Mucosa of stomach (tissue), 1 donor: ENCODE results near the gene P3R3URF.
A peak's percentile ranks its signal among the peaks of the same experiment; 100 is the strongest.

Experiments used
- H3K27me3 ChIP-seq: one replicate; pipeline ENCODE4 v1.7.0; 2013; ENCODE audit warnings: mild to moderate bottlenecking, low read length; ENCODE audit not compliant: control insufficient read depth, insufficient read depth
- H3K36me3 ChIP-seq: one replicate; pipeline ENCODE4 v1.7.0; 2013; ENCODE audit warnings: low read length; ENCODE audit not compliant: control insufficient read depth, insufficient read depth
- H3K4me1 ChIP-seq: one replicate; pipeline ENCODE4 v1.7.0; 2013; ENCODE audit warnings: mild to moderate bottlenecking, low read length; ENCODE audit not compliant: control insufficient read depth, insufficient read depth
- H3K4me3 ChIP-seq: one replicate; pipeline ENCODE4 v1.7.0; 2013; ENCODE audit warnings: low read length
- H3K9ac ChIP-seq: one replicate; pipeline ENCODE4 v1.7.0; 2013; ENCODE audit warnings: mild to moderate bottlenecking, low read length, moderate library complexity
- H3K9me3 ChIP-seq: one replicate; pipeline ENCODE4 v1.7.0; 2013; ENCODE audit warnings: mild to moderate bottlenecking, low read length, moderate library complexity; ENCODE audit not compliant: control insufficient read depth
- donor health status: Pancreatic carcinoma.

Gene P3R3URF

GRCh38 chr1:46133181-46133658 is 43.1 kb downstream of the P3R3URF start:
- H3K4me1 ChIP-seq = peaks cover 4% of the 10 kb centered on the region
- no peaks in the 10 kb centered on the region for H3K9me3 ChIP-seq
- H3K36me3 ChIP-seq = no peaks in the 10 kb centered on the region
- H3K4me3 ChIP-seq = peak overlapping the region; percentile 82
- H3K27me3 ChIP-seq = peaks cover 8% of the 10 kb centered on the region
- peak overlapping the region; percentile 74 for H3K9ac ChIP-seq

- Histone ChIP-seq H3K27me3 (peaks cover 8% of the 10 kb centered on the region), H3K4me1 (peaks cover 4% of the 10 kb centered on the region), H3K4me3 (peak within 1 kb of the TSS; percentile 82)
These were observed 43.6 kb downstream of the P3R3URF start, which contains the start of gene PIK3R3 for GRCh38 chr1:46132529-46133180. PIK3R3 (minus strand) TSS chr1:46132629; CDS start chr1:46131952, 677 bp downstream.

GRCh38 chr1:46131712-46132528 is 44.4 kb downstream of the P3R3URF start:
- Histone ChIP-seq H3K4me3 (peak overlapping the region; percentile 51), H3K4me1 (peaks cover 4% of the 10 kb centered on the region), H3K27me3 (peaks cover 8% of the 10 kb centered on the region), H3K9ac (peak overlapping the region; percentile 74), H3K9me3 (no peaks in the 10 kb centered on the region), H3K36me3 (no peaks in the 10 kb centered on the region)

More at GRCh38 chr1:46132529-46133180, 43.6 kb downstream of the P3R3URF start, which contains the start of gene PIK3R3:
- no peaks in the 10 kb centered on the region for H3K36me3 ChIP-seq
- H3K9ac ChIP-seq = peak within 1 kb of the TSS; percentile 74
- H3K9me3 ChIP-seq = no peaks in the 10 kb centered on the region

- peaks cover 4% of the 10 kb centered on the region for H3K4me1 ChIP-seq
- no peaks in the 10 kb centered on the region for H3K9me3 ChIP-seq
- no peak overlapping the region for H3K4me3 ChIP-seq
- H3K36me3 ChIP-seq = no peaks in the 10 kb centered on the region
- no peak overlapping the region for H3K9ac ChIP-seq
- H3K27me3 ChIP-seq = peaks cover 8% of the 10 kb centered on the region
These were observed 45.2 kb downstream of the P3R3URF start for GRCh38 chr1:46131093-46131492.

GRCh38 chr1:46130606-46131005 is 45.7 kb downstream of the P3R3URF start:
- Histone ChIP-seq H3K36me3 (no peaks in the 10 kb centered on the region), H3K9me3 (no peaks in the 10 kb centered on the region), H3K4me1 (peaks cover 4% of the 10 kb centered on the region), H3K9ac (no peak overlapping the region), H3K27me3 (peaks cover 8% of the 10 kb centered on the region), H3K4me3 (no peak overlapping the region)

GRCh38 chr1:46130121-46130520 is 46.2 kb downstream of the P3R3URF start:
- peaks cover 4% of the 10 kb centered on the region for H3K4me1 ChIP-seq

GRCh38 chr1:46128344-46128743 is 47.9 kb downstream of the P3R3URF start:
- H3K9ac ChIP-seq = no peak overlapping the region
- peaks cover 1% of the 10 kb centered on the region for H3K4me1 ChIP-seq
- H3K27me3 ChIP-seq = peaks cover 8% of the 10 kb centered on the region
- no peak overlapping the region for H3K4me3 ChIP-seq
- no peaks in the 10 kb centered on the region for H3K9me3 ChIP-seq
- H3K36me3 ChIP-seq = no peaks in the 10 kb centered on the region

More at GRCh38 chr1:46130121-46130520, 46.2 kb downstream of the P3R3URF start:
- H3K36me3 ChIP-seq = no peaks in the 10 kb centered on the region
- H3K9ac ChIP-seq = no peak overlapping the region
- peaks cover 8% of the 10 kb centered on the region for H3K27me3 ChIP-seq
- no peaks in the 10 kb centered on the region for H3K9me3 ChIP-seq
- H3K4me3 ChIP-seq = no peak overlapping the region
